ENCODE data around the gene DDX23. TPM values are rescaled to one million over a fixed set of nuclear protein-coding genes. Genes with fewer than 3 reads are reported as not detected.
"Not testable (repeated sequence)": the region's sequence is repeated elsewhere in the genome, so short reads cannot be mapped to it uniquely, and the experiment has no call there.

DDX23 gene
- total RNA-seq, 5 donors from 2014 or later (not counting 1 experiment from before 2014, with no cell fraction given) = 86.8 to 158 (median 144) TPM

DNA sequence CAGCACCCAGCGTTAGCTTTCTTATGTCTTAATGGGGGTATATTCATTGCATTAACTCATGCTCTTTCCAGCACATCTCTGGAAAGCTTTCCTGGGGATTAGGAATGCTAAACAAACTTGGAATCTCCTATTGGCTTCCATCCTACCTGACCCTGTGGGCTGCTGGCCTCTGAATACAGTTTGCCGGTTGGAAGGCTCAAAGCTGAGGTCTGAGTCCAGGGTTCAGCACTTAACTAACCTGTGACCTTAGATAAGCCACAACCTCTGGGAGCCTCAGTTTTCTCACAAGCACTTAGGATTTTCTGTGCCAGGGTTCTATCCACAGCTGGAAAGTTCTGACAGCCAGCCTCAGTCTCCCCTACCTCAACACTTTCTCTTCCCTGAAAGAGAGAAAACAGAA is 26.6 kb upstream of the DDX23 start:
- Mint-ChIP-seq H3K4me3 (no peak overlapping the region), H3K27me3 (peaks cover 24 to 29% of the 10 kb centered on the region in 2 donors), H3K9me3 (no peaks in the 10 kb centered on the region), H3K4me1 (no peaks in the 10 kb centered on the region), H3K36me3 (no peaks in the 10 kb centered on the region), H3K27ac (no peak overlapping the region)
- Histone ChIP-seq H3K27ac (ENCODE audit: low read length) (no peak overlapping the region), H3K4me3 (ENCODE audit: control insufficient read depth in 1 of 2, extremely low read depth in 1 of 2, low read length in 1 of 2) (no peak overlapping the region), H3K27me3 (replicated peaks in 1 of 2; ENCODE audit: control insufficient read depth in 2 of 2, extremely low read depth in 1 of 2, insufficient read depth in 2 of 2, low read length in 1 of 2) (peaks cover 0 to 29% of the 10 kb centered on the region in 2 experiments), H3K9me3 (no peaks in the 10 kb centered on the region), H3K36me3 (ENCODE audit: control insufficient read depth in 2 of 2, extremely low read depth in 1 of 2, insufficient read depth in 1 of 2, low read length in 1 of 2) (no peaks in the 10 kb centered on the region), H3K4me1 (ENCODE audit: control insufficient read depth in 1 of 2, extremely low read depth in 1 of 2, insufficient read depth in 2 of 2, low read length in 2 of 2) (no peaks in the 10 kb centered on the region)
- ChIA-PET POLR2A (no interaction called here), CTCF (no interaction called here)
- 100% methylated on average over 1 of the region's 2 CpGs for WGBS (ENCODE audit: insufficient coverage)
- no peak for ATAC-seq (replicated peaks in 1 of 4)
- no peak for DNase-seq

DNA sequence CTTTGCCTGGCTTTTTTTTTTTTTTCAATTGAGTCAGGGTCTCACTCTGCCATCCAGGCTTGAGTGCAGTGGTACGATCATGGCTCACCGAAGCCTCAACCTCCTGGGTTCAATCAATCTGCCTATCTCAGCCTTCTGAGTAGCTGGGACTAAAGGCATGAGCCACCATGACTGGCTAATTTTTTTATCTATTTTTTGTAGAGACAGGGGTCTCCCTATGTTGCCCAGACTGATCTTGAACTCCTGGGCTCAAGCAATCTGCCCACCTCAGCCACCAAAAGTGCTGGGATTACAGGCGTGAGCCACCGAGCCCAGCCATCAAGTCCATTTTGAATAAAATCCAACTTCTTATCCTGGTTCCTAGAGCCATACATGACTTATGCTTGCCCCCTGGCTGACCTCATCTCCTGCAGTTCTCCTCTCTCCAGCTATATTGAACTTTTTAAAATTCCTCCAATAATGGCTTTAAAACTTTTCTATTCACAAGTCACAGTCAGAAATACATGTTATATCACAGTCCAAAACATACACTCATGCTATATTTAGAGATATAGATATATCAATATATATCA is 24.1 kb upstream of the DDX23 start:
- no peaks in the 10 kb centered on the region for H3K4me1 ChIP-seq (ENCODE audit: control insufficient read depth in 1 of 2, extremely low read depth in 1 of 2, insufficient read depth in 2 of 2, low read length in 2 of 2)
- Mint-ChIP-seq H3K4me1 (no peaks in the 10 kb centered on the region), H3K9me3 (no peaks in the 10 kb centered on the region), H3K4me3 (no peak overlapping the region), H3K27ac (no peak overlapping the region), H3K27me3 (peaks cover 12 to 13% of the 10 kb centered on the region in 2 donors), H3K36me3 (no peaks in the 10 kb centered on the region)
- 88% methylated on average over 2 of the region's 4 CpGs for WGBS (ENCODE audit: insufficient coverage)
- DNase-seq (no peak), ATAC-seq (replicated peaks in 1 of 4) (no peak)
- H3K9me3 ChIP-seq = no peaks in the 10 kb centered on the region
- H3K27ac ChIP-seq (ENCODE audit: low read length) = no peak overlapping the region
- CTCF ChIA-PET = no interaction called here
- H3K27me3 ChIP-seq (replicated peaks in 1 of 2; ENCODE audit: control insufficient read depth in 2 of 2, extremely low read depth in 1 of 2, insufficient read depth in 2 of 2, low read length in 1 of 2) = peaks cover 0 to 20% of the 10 kb centered on the region in 2 experiments
- no peak overlapping the region for H3K4me3 ChIP-seq (ENCODE audit: control insufficient read depth in 1 of 2, extremely low read depth in 1 of 2, low read length in 1 of 2)
- POLR2A ChIA-PET = no interaction called here
- H3K36me3 ChIP-seq (ENCODE audit: control insufficient read depth in 2 of 2, extremely low read depth in 1 of 2, insufficient read depth in 1 of 2, low read length in 1 of 2) = no peaks in the 10 kb centered on the region

DNA sequence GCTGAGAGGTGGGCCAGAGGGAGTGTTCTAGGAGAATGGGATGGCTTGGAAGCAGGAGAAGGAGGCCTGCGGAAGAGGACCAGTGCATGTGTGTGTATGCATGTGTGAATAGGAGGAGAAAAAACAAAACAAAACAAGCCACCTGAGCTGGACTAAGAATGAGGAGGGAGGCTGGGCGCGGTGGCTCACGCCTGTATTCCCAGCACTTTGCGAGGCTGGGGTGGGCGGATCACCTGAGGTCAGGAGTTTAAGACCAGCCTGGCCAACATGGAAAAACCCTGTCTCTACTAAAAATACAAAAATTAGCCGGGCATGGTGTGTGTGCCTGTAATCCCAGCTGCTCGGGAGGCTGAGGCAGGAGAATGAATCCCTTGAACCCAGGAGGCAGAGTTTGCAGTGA is 21.6 kb upstream of the DDX23 start:
- H3K9me3 ChIP-seq; POLR2A ChIA-PET; H3K4me1 Mint-ChIP-seq; H3K36me3 Mint-ChIP-seq; H3K27me3 ChIP-seq (replicated peaks in 1 of 2; ENCODE audit: control insufficient read depth in 2 of 2, extremely low read depth in 1 of 2, insufficient read depth in 2 of 2, low read length in 1 of 2); DNase-seq; H3K4me3 ChIP-seq (ENCODE audit: control insufficient read depth in 1 of 2, extremely low read depth in 1 of 2, low read length in 1 of 2); H3K27ac ChIP-seq (ENCODE audit: low read length); H3K36me3 ChIP-seq (ENCODE audit: control insufficient read depth in 2 of 2, extremely low read depth in 1 of 2, insufficient read depth in 1 of 2, low read length in 1 of 2); ATAC-seq (replicated peaks in 1 of 4); H3K27me3 Mint-ChIP-seq; H3K9me3 Mint-ChIP-seq; H3K27ac Mint-ChIP-seq; H3K4me1 ChIP-seq (ENCODE audit: control insufficient read depth in 1 of 2, extremely low read depth in 1 of 2, insufficient read depth in 2 of 2, low read length in 2 of 2); H3K4me3 Mint-ChIP-seq: not testable (repeated sequence)
- 83% methylated on average over 1 of the region's 8 CpGs for WGBS (ENCODE audit: insufficient coverage)
- CTCF ChIA-PET = interaction anchor here in 1 of 2 donors (0.6 to 1.2 kb wide), 2 partner anchors 21 to 228 kb away, joined by 3 to 6 read pairs; no protein-coding TSS in a partner anchor

DNA sequence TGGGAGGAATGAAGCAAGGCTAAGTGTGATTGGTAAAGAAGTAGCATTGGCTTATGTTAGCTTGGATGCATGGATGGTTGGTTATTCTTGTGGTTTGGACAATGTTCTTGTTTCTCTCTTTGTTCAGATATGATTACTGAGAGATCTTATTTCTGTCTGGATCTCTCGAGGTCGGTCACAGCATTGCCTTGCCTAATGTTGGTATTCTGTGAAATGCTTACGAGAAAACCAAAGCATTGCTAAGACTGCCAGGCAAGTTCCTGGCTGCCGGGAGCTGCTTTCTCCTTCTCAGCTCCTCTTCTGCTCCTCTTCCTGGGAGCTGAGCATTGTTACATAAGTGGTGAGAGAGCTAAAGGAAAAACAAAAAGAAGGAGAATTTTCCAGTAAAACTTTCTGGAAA is 21.1 kb upstream of the DDX23 start:
- Mint-ChIP-seq H3K9me3 (no peaks in the 10 kb centered on the region), H3K36me3 (no peaks in the 10 kb centered on the region), H3K4me3 (no peak overlapping the region), H3K27me3 (peaks cover 0 to under 1% of the 10 kb centered on the region in 2 donors), H3K27ac (peak overlapping the region in 1 of 2 donors; percentile 36), H3K4me1 (no peaks in the 10 kb centered on the region)
- POLR2A ChIA-PET = interaction anchor here in 1 of 2 donors (0.7 kb wide), 1 partner anchor 83 kb away, joined by 3 read pairs; no protein-coding TSS in a partner anchor
- Histone ChIP-seq H3K36me3 (ENCODE audit: control insufficient read depth in 2 of 2, extremely low read depth in 1 of 2, insufficient read depth in 1 of 2, low read length in 1 of 2) (no peaks in the 10 kb centered on the region), H3K4me1 (ENCODE audit: control insufficient read depth in 1 of 2, extremely low read depth in 1 of 2, insufficient read depth in 2 of 2, low read length in 2 of 2) (no peaks in the 10 kb centered on the region), H3K27me3 (replicated peaks in 1 of 2; ENCODE audit: control insufficient read depth in 2 of 2, extremely low read depth in 1 of 2, insufficient read depth in 2 of 2, low read length in 1 of 2) (no peaks in the 10 kb centered on the region), H3K4me3 (ENCODE audit: control insufficient read depth in 1 of 2, extremely low read depth in 1 of 2, low read length in 1 of 2) (no peak overlapping the region), H3K9me3 (no peaks in the 10 kb centered on the region), H3K27ac (ENCODE audit: low read length) (no peak overlapping the region)
- CTCF ChIA-PET = interaction anchor here in 1 of 2 donors (0.6 to 1.2 kb wide), 3 partner anchors 20 to 228 kb away, joined by 3 to 6 read pairs (median 3); partner anchors contain the start of gene ARF3
- no peak for DNase-seq
- 90% methylated on average over 3 of the region's 4 CpGs for WGBS (ENCODE audit: insufficient coverage)
- no peak for ATAC-seq (replicated peaks in 1 of 4)

DNA sequence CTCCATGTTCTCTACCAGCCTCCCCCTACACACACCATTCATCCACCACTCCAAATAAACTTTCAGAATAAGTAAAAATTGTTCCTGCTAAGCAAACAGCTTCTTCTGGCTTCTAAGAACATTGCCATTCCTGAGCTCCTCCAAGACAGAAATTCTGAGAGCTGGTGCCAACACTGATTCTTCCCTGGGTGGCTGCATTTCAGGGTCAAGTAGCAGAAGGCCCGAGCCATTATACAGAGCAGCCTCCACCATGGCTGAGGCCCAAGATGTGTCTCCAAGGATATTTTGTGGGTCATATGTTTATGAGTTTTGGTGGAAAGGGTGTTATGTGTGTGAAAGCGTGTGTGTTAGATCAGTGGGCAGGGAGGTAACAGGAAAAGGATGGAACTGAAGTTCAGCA is 17.2 kb upstream of the DDX23 start:
- H3K4me3 ChIP-seq (ENCODE audit: control insufficient read depth in 1 of 2, extremely low read depth in 1 of 2, low read length in 1 of 2) = no peak overlapping the region
- CTCF ChIA-PET = interaction anchor here in 1 of 2 donors (0.9 kb wide), 1 partner anchor 17 kb away, joined by 5 read pairs; the partner anchor contains the start of gene DDX23
- no peak overlapping the region for H3K27ac ChIP-seq (ENCODE audit: low read length)
- POLR2A ChIA-PET = no interaction called here
- ATAC-seq (replicated peaks in 1 of 4) (no peak), DNase-seq (no peak)
- H3K36me3 ChIP-seq (ENCODE audit: control insufficient read depth in 2 of 2, extremely low read depth in 1 of 2, insufficient read depth in 1 of 2, low read length in 1 of 2) = no peaks in the 10 kb centered on the region
- peaks cover 19 to 21% (median 20%) of the 10 kb centered on the region in 3 donors for H3K4me1 Mint-ChIP-seq
- H3K27ac Mint-ChIP-seq = no peak overlapping the region
- no peaks in the 10 kb centered on the region for H3K36me3 Mint-ChIP-seq
- peaks cover 0 to 2% of the 10 kb centered on the region in 2 donors for H3K27me3 Mint-ChIP-seq
- H3K9me3 ChIP-seq = no peaks in the 10 kb centered on the region
- peaks cover 0 to 3% of the 10 kb centered on the region in 2 experiments for H3K27me3 ChIP-seq (replicated peaks in 1 of 2; ENCODE audit: control insufficient read depth in 2 of 2, extremely low read depth in 1 of 2, insufficient read depth in 2 of 2, low read length in 1 of 2)
- H3K9me3 Mint-ChIP-seq = no peaks in the 10 kb centered on the region
- no peak overlapping the region for H3K4me3 Mint-ChIP-seq
- WGBS (ENCODE audit: insufficient coverage) = 75% methylated on average over 1 of the region's 2 CpGs
- peaks cover 2 to 21% of the 10 kb centered on the region in 2 experiments for H3K4me1 ChIP-seq (ENCODE audit: control insufficient read depth in 1 of 2, extremely low read depth in 1 of 2, insufficient read depth in 2 of 2, low read length in 2 of 2)

DNA sequence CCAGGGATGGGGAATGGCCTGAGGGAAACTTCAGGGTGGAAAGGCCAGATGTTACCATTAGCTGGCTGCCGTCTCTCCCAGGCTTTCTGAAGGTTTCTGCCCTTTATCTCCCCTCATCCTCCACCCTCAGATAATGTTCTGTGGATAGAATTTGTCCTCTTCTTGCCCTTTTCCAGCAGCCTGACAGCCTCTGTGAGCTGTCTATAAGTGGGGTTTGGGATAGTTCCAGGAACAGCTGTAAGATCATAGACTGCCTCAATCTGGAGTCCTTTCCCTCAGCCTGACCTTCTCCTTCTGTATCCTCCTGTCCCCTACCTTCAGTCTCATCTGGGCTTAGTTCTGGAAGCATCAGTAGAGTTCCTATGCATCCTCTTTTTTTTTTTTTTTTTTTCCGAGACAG is 16.5 kb upstream of the DDX23 start:
- no peak for DNase-seq
- no peak overlapping the region for H3K27ac Mint-ChIP-seq
- ATAC-seq (replicated peaks in 1 of 4) = no peak
- H3K4me3 ChIP-seq (ENCODE audit: control insufficient read depth in 1 of 2, extremely low read depth in 1 of 2, low read length in 1 of 2) = no peak overlapping the region
- H3K36me3 ChIP-seq (ENCODE audit: control insufficient read depth in 2 of 2, extremely low read depth in 1 of 2, insufficient read depth in 1 of 2, low read length in 1 of 2) = no peaks in the 10 kb centered on the region
- POLR2A ChIA-PET = no interaction called here
- no CpG with 5 or more reads among the region's 2 CpGs for WGBS (ENCODE audit: insufficient coverage)
- peaks cover 25 to 26% (median 25%) of the 10 kb centered on the region in 3 donors for H3K4me1 Mint-ChIP-seq
- peaks cover 0 to 9% of the 10 kb centered on the region in 2 experiments for H3K27me3 ChIP-seq (replicated peaks in 1 of 2; ENCODE audit: control insufficient read depth in 2 of 2, extremely low read depth in 1 of 2, insufficient read depth in 2 of 2, low read length in 1 of 2)
- CTCF ChIA-PET = interaction anchor here in 1 of 2 donors (0.9 kb wide), 1 partner anchor 16 kb away, joined by 5 read pairs; the partner anchor contains the start of gene DDX23
- H3K9me3 ChIP-seq = no peaks in the 10 kb centered on the region
- peaks cover 2 to 23% of the 10 kb centered on the region in 2 experiments for H3K4me1 ChIP-seq (ENCODE audit: control insufficient read depth in 1 of 2, extremely low read depth in 1 of 2, insufficient read depth in 2 of 2, low read length in 2 of 2)
- H3K27me3 Mint-ChIP-seq = peaks cover 3 to 9% of the 10 kb centered on the region in 2 donors
- H3K36me3 Mint-ChIP-seq = no peaks in the 10 kb centered on the region
- no peaks in the 10 kb centered on the region for H3K9me3 Mint-ChIP-seq
- no peak overlapping the region for H3K27ac ChIP-seq (ENCODE audit: low read length)
- H3K4me3 Mint-ChIP-seq = no peak overlapping the region

All from T-cell (primary cell).